K562 (cell line): ENCODE results near the gene CC2D1A. TPM values are rescaled to one million over a fixed set of nuclear protein-coding genes. Genes with fewer than 3 reads are reported as not detected.

ENCODE experiments used
- ATAC-seq: fragments of 200-7000 bp; cut with Tn5 transposase; 3 replicates; pipeline ENCODE4 v1.9.1; 2020; ENCODE audit warnings: moderate library complexity
- BruUV-seq: library from RNA; stranded (reverse); fragments of 400-500 nt; replicated peaks from 2 replicates; lab custom pipeline; 2021; lab: Mats Ljungman, UMichigan
- CTCF ChIA-PET: fragments of 300-600 bp; formaldehyde crosslinking; extraction: SDS; loops from one replicate; lab custom pipeline; 2021; ENCODE audit warnings: low intra/inter-chr PET ratio; lab: Yijun Ruan, JAX
- POLR2A ChIA-PET: fragments of 300-600, 350-650 bp; sonication (Branson Sonifier 250); formaldehyde crosslinking; extraction: SDS; loops from one replicate; lab custom pipeline; 2021; ENCODE audit warnings: antibody characterized with exemption, inconsistent platforms; lab: Yijun Ruan, JAX
- DNase-seq, 4 experiments: peaks; one replicate each; pipeline versions ENCODE4 v3.0.0 to v3.0.0-alpha.2; 2011 to 2018; ENCODE audit warnings: low spot score in 3 of 4, mixed read lengths in 3 of 4; ENCODE audit errors: extremely low read depth in 1 of 4
- FAIRE-seq: peaks from 2 replicates; lab custom pipeline; 2011; peaks lifted over from hg19 to GRCh38; lab: Jason Lieb, UNC
- H2AFZ ChIP-seq: 2 replicates; pipeline ENCODE4 v1.6.0; 2011; ENCODE audit warnings: low read depth, low read length, control low read depth, inconsistent platforms
- H3K27ac ChIP-seq: fragments of 200-600 bp; 3 replicates; pipeline ENCODE4 v1.8.0; 2011; ENCODE audit warnings: low read depth, mild to moderate bottlenecking, control low read depth, inconsistent platforms, low read length, moderate library complexity, mixed read lengths; ENCODE audit errors: extremely low read depth
- H3K27me3 ChIP-seq, 2 experiments: fragments of 300-600 bp in 1 of 2; 2 replicates in 1 of 2; 3 replicates in 1 of 2; pipeline versions ENCODE4 v1.6.0 to v1.8.0; 2011; ENCODE audit warnings: inconsistent platforms in 2 of 2, low read length in 2 of 2, mild to moderate bottlenecking in 1 of 2, mixed read lengths in 1 of 2, moderate library complexity in 1 of 2; ENCODE audit not compliant: control insufficient read depth in 2 of 2, insufficient read depth in 2 of 2
- H3K36me3 ChIP-seq: fragments of 300-600 bp; 3 replicates; pipeline ENCODE4 v1.8.0; 2011; ENCODE audit warnings: mild to moderate bottlenecking, low read length, inconsistent platforms; ENCODE audit not compliant: control insufficient read depth, insufficient read depth
- H3K4me1 ChIP-seq, 2 experiments: fragments of 200-600 bp in 1 of 2; replicated peaks in 1 of 2; 2 replicates in 1 of 2; 3 replicates in 1 of 2; pipeline versions ENCODE4 v1.5.1 to v1.8.0; 2011; ENCODE audit warnings: inconsistent platforms in 2 of 2, low read length in 2 of 2, mild to moderate bottlenecking in 1 of 2, mixed read lengths in 1 of 2, moderate library complexity in 1 of 2; ENCODE audit not compliant: control insufficient read depth in 2 of 2, insufficient read depth in 2 of 2
- H3K4me2 ChIP-seq: 2 replicates; pipeline ENCODE4 v1.6.1; 2011; ENCODE audit warnings: low read length, control low read depth, inconsistent platforms, mixed read lengths; ENCODE audit not compliant: insufficient read depth
- H3K4me3 ChIP-seq: fragments of 200-600 bp; sonication (generic), shearing (Covaris generic); 2 replicates; pipeline ENCODE4 v1.5.1; 2016; ENCODE audit warnings: control low read depth, inconsistent platforms
- H3K79me2 ChIP-seq: fragments of 200-600 bp; 3 replicates; pipeline ENCODE4 v1.8.0; 2011; ENCODE audit warnings: low read length, inconsistent platforms; ENCODE audit not compliant: control insufficient read depth, insufficient read depth
- H3K9ac ChIP-seq, 2 experiments: 2 replicates each; pipeline versions ENCODE4 v1.6.0 to v1.6.1; 2011; ENCODE audit warnings: low read depth in 2 of 2, low read length in 2 of 2, control low read depth in 1 of 2, inconsistent platforms in 1 of 2, mild to moderate bottlenecking in 1 of 2, mixed read lengths in 1 of 2; ENCODE audit not compliant: insufficient read depth in 1 of 2
- H3K9me1 ChIP-seq: one replicate; pipeline ENCODE4 v1.6.0; 2011; ENCODE audit warnings: inconsistent platforms, mild to moderate bottlenecking, low read length, moderate library complexity; ENCODE audit not compliant: control insufficient read depth, insufficient read depth
- H3K9me3 ChIP-seq: replicated peaks from 2 replicates; pipeline ENCODE4 v1.5.1; 2011; ENCODE audit warnings: low read depth, low read length, inconsistent platforms; ENCODE audit not compliant: control insufficient read depth, insufficient read depth
- H4K20me1 ChIP-seq: replicated peaks from 2 replicates; pipeline ENCODE4 v1.6.1; 2011; ENCODE audit warnings: low read length, inconsistent platforms, mixed read lengths; ENCODE audit not compliant: control insufficient read depth, insufficient read depth
- BCOR ChIP-seq: fragments of 450-650 bp; IDR thresholded peaks from 2 replicates; pipeline ENCODE4 v1.6.1; 2016
- GTF2E2 ChIP-seq: fragments of 200-800 bp; sonication (Bioruptor generic); IDR thresholded peaks from 2 replicates; pipeline ENCODE4 v1.6.1; 2016; ENCODE audit warnings: missing genetic modification characterization, missing compliant biosample characterization
- KDM1A ChIP-seq, 2 experiments: fragments of 450-650 bp; IDR thresholded peaks; 2 replicates each; pipeline ENCODE4 v1.6.1; 2016; ENCODE audit warnings: mild to moderate bottlenecking in 2 of 2
- MTA1 ChIP-seq: fragments of 450-650 bp; IDR thresholded peaks from 2 replicates; pipeline ENCODE4 v1.6.1; 2017; ENCODE audit warnings: borderline replicate concordance
- NFATC3 ChIP-seq: fragments of 450-650 bp; IDR thresholded peaks from 2 replicates; pipeline ENCODE4 v1.6.1; 2017; ENCODE audit warnings: mild to moderate bottlenecking
- RBM15 ChIP-seq: fragments of 200-400 bp; formaldehyde crosslinking; IDR thresholded peaks from 2 replicates; pipeline ENCODE4 v1.6.1; 2018; ENCODE audit warnings: mild to moderate bottlenecking, low read length, moderate library complexity; ENCODE audit not compliant: insufficient read depth
- RBM25 ChIP-seq: fragments of 200-400 bp; formaldehyde crosslinking; IDR thresholded peaks from 2 replicates; pipeline ENCODE4 v1.6.1; 2018; ENCODE audit warnings: low read length, low read depth, moderate library complexity; ENCODE audit not compliant: severe bottlenecking
- RCOR1 ChIP-seq, 2 experiments: IDR thresholded peaks; 2 replicates each; pipeline ENCODE4 v1.6.1; 2012; ENCODE audit warnings: low read depth in 2 of 2, low read length in 2 of 2, borderline replicate concordance in 1 of 2, improper control_type of control experiment in 1 of 2
- SAP30 ChIP-seq: fragments of 200-600 bp; sonication (generic); IDR thresholded peaks from 2 replicates; pipeline ENCODE4 v1.6.1; 2012; ENCODE audit warnings: borderline replicate concordance, low read depth, mild to moderate bottlenecking, moderate library complexity, low read length, control low read depth, inconsistent platforms; ENCODE audit not compliant: insufficient read depth, poor library complexity, severe bottlenecking
- ZNF217 ChIP-seq: sonication (generic); formaldehyde crosslinking; IDR thresholded peaks from 2 replicates; pipeline ENCODE4 v1.8.0; 2022; ENCODE audit warnings: mild to moderate bottlenecking, missing genetic modification reagents
- WGBS: fragments of 100-300 bp; shearing (Covaris generic); methylation state at CpG from one replicate; pipeline ENCODE4 v1.1.6; 2016; ENCODE audit warnings: low coverage, mixed read lengths; ENCODE audit not compliant: insufficient coverage; ENCODE audit errors: missing lambda C conversion rate; 5-methylcytosine and 5-hydroxymethylcytosine counted together
- in situ Hi-C: fragments of 300-500 bp; cut with MboI; formaldehyde crosslinking; loops from 4 replicates; pipeline ENCODE4 v1.15.0; 2018; ENCODE audit warnings: inconsistent platforms, mixed read lengths
- intact Hi-C: fragments of 100-400 bp; cut with micrococcal nuclease; formaldehyde crosslinking; loops from 2 replicates; pipeline ENCODE4 v1.14.2; 2022
- polyA plus RNA-seq, 8 experiments: library from polyadenylated mRNA; depleted of rRNA in 4 of 8; stranded (reverse) in 5 of 8; unstranded in 3 of 8; fragments of >200 nt; fragmentation: Nextera tagmentation in 2 of 8; fragmentation: Illumina TruSeq in 1 of 8; extraction: Ambion mirVana in 2 of 8; extraction: Trizol in 1 of 8; gene quantifications; 2 replicates each; pipeline versions ENCODE4 v1.2.1 to v1.2.3, GENCODE V29; 2011 to 2014; ENCODE audit warnings: inconsistent platforms in 1 of 8, missing spikeins in 1 of 8
- total RNA-seq, 7 experiments: library from RNA; depleted of rRNA in 6 of 7; stranded (reverse); fragments of >200 nt in 6 of 7; fragmentation: Illumina TruSeq in 2 of 7; extraction: Trizol in 2 of 7; gene quantifications; 2 replicates each; pipeline versions ENCODE4 v1.2.1 to v1.2.3, GENCODE V29; 2011 to 2021; ENCODE audit warnings: low replicate concordance in 1 of 7
- TF ChIP-seq, protein P1 (sequence below): sonication (generic); formaldehyde crosslinking; IDR thresholded peaks from 2 replicates; pipeline ENCODE4 v1.8.1; 2023; ENCODE audit warnings: mild to moderate bottlenecking, missing genetic modification reagents

Gene CC2D1A
- total and polyA plus RNA-seq, 9 of the 15 experiments (the other 6 are each of a cell fraction or from before 2014, with no cell fraction given), result 0.32 to 31.0 (median 12.9) TPM

DNA sequence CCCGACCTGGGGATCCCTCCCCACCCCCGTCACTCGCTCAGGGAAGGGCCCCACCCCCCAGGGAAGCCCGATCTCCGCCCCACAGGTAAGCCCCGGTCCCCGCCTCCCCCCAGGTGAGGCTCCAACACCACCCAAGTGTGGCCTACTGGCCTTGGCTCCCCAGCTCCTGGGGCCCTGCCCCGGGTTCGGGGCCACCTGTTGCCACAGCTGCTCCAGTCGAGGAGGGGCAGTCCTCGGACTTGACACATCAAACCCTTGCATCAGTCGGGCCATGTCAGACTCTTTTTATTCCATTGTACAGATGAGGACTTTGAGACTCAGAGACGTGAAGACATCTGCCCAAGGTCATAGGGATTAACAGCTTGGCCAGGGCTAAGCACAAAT is 512 bp downstream of the CC2D1A start (continued):
- TF ChIP-seq RCOR1 (IDR thresholded peaks at IDR 0.05; ENCODE audit: borderline replicate concordance in 1 of 2, low read depth in 2 of 2, low read length in 2 of 2), result no peak
- peak; percentile 25 for TF ChIP-seq SAP30
- TF ChIP-seq ZNF217 (CRISPR knock-in tag), result 0 out of 2 replicates have a peak, but pooled peaks have one; percentile 43
- no peak for TF ChIP-seq NFATC3

- Histone ChIP-seq H3K9me1 (no peaks in the 10 kb centered on the region), H3K9me3 (no peaks in the 10 kb centered on the region), H3K9ac (peak overlapping the region; percentile 79 to 94), H4K20me1 (no peaks in the 10 kb centered on the region), H3K27me3 (no peaks in the 10 kb centered on the region), H3K27ac (peak overlapping the region; percentile 76; the same call in 2 of the 3 replicates), H3K4me2 (peak overlapping the region; percentile 75), H3K4me1 (peaks cover 10 to 21% of the 10 kb centered on the region in 2 experiments), H3K79me2 (peaks cover 22% of the 10 kb centered on the region), H2AFZ (peak overlapping the region; percentile 98), H3K36me3 (peaks cover 13% of the 10 kb centered on the region; the same call in 2 of the 3 replicates), H3K4me3 (peak overlapping the region; percentile 67)
- no peak for TF ChIP-seq MTA1
- TF ChIP-seq KDM1A (IDR thresholded peaks at IDR 0.05), result peak in 1 of 2 experiments; percentile 39; a peak in 2 of 4 replicates
- TF ChIP-seq, protein P1, sequence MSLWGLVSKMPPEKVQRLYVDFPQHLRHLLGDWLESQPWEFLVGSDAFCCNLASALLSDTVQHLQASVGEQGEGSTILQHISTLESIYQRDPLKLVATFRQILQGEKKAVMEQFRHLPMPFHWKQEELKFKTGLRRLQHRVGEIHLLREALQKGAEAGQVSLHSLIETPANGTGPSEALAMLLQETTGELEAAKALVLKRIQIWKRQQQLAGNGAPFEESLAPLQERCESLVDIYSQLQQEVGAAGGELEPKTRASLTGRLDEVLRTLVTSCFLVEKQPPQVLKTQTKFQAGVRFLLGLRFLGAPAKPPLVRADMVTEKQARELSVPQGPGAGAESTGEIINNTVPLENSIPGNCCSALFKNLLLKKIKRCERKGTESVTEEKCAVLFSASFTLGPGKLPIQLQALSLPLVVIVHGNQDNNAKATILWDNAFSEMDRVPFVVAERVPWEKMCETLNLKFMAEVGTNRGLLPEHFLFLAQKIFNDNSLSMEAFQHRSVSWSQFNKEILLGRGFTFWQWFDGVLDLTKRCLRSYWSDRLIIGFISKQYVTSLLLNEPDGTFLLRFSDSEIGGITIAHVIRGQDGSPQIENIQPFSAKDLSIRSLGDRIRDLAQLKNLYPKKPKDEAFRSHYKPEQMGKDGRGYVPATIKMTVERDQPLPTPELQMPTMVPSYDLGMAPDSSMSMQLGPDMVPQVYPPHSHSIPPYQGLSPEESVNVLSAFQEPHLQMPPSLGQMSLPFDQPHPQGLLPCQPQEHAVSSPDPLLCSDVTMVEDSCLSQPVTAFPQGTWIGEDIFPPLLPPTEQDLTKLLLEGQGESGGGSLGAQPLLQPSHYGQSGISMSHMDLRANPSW (CRISPR knock-in tag), result no peak
- TF ChIP-seq RBM15, result no peak
- peak; percentile 73 for TF ChIP-seq RBM25
- 0 out of 2 replicates have a peak, but pooled peaks have one; percentile 26 for TF ChIP-seq BCOR
- TF ChIP-seq GTF2E2 (tag), result peak; percentile 69; the same call in 1 of the 2 replicates
- FAIRE-seq (peak; percentile 75), ATAC-seq (no peak), DNase-seq (no peak)
- intact Hi-C loops (no loop called here), in situ Hi-C loops (no loop called here)
- ChIA-PET CTCF (no interaction called here), POLR2A (interaction anchor here (0.7 to 1.4 kb wide), 3 partner anchors 14 to 155 kb away, joined by 3 to 5 read pairs (median 4); partner anchors contain the start of gene PALM3)
- 63% methylated on average over 5 of the region's 5 CpGs for WGBS
- TSS peak; percentile 76 for BruUV-seq
Observed at GRCh38 chr19:13906910-13907309, 909 bp downstream of the CC2D1A start.
